PC-3 (cell line): Measurements from ENCODE around the gene RALBP1. TPM values are rescaled to one million over a fixed set of nuclear protein-coding genes. Genes with fewer than 3 reads are reported as not detected.

Experiments used
- ATAC-seq: fragments of 200-7000 bp; cut with Tn5 transposase; 2 replicates; pipeline ENCODE4 v1.9.1; 2020; ENCODE audit warnings: mild to moderate bottlenecking, moderate library complexity
- BruUV-seq: library from RNA; stranded (reverse); fragments of 400-500 nt; replicated peaks from 2 replicates; lab custom pipeline; 2021; lab: Mats Ljungman, UMichigan
- CTCF ChIA-PET: fragments of 300-600 bp; sonication (Branson Sonifier 250); formaldehyde crosslinking; loops from one replicate; lab custom pipeline; 2022; ENCODE audit warnings: antibody characterized with exemption; lab: Charles Lee
- POLR2A ChIA-PET: fragments of 300-600 bp; sonication (Branson Sonifier 250); formaldehyde crosslinking; loops from one replicate; lab custom pipeline; 2022; ENCODE audit warnings: antibody characterized with exemption; ENCODE audit not compliant: unreplicated experiment; lab: Charles Lee
- DNase-seq: peaks from one replicate; pipeline ENCODE4 v3.0.0-alpha.2; 2015
- H2AFZ ChIP-seq: fragments of 300-600 bp; sonication (generic); 2 replicates; pipeline ENCODE4 v1.6.0; 2016; ENCODE audit warnings: antibody characterized with exemption, low read length
- H3F3A ChIP-seq: fragments of 300-600 bp; sonication (generic); one replicate; pipeline ENCODE4 v1.6.0; 2017; ENCODE audit warnings: antibody characterized with exemption, low read length, control low read depth, mild to moderate bottlenecking; ENCODE audit not compliant: unreplicated experiment
- H3K27ac ChIP-seq: fragments of 300-600 bp; sonication (generic); 2 replicates; pipeline ENCODE4 v1.5.1; 2016; ENCODE audit warnings: mild to moderate bottlenecking, low read length
- H3K27me3 ChIP-seq: fragments of 300-600 bp; sonication (generic); 2 replicates; pipeline ENCODE4 v1.6.1; 2016; ENCODE audit warnings: low read length, mixed read lengths
- H3K36me3 ChIP-seq: fragments of 300-600 bp; sonication (generic); 2 replicates; pipeline ENCODE4 v1.6.1; 2016; ENCODE audit warnings: low read depth, mixed run types, low read length, mixed read lengths
- H3K4me1 ChIP-seq: fragments of 300-600 bp; sonication (generic); 2 replicates; pipeline ENCODE4 v1.5.1; 2016; ENCODE audit warnings: low read length; ENCODE audit not compliant: insufficient read depth
- H3K4me2 ChIP-seq: fragments of 300-600 bp; sonication (generic); 2 replicates; pipeline ENCODE4 v1.6.0; 2016; ENCODE audit warnings: low read length
- H3K4me3 ChIP-seq: fragments of 300-600 bp; sonication (generic); 2 replicates; pipeline ENCODE4 v1.5.1; 2016; ENCODE audit warnings: mild to moderate bottlenecking, low read length, mixed read lengths
- H3K79me2 ChIP-seq: fragments of 300-600 bp; sonication (generic); 2 replicates; pipeline ENCODE4 v1.6.1; 2017; ENCODE audit warnings: low read length, mixed read lengths
- H3K9ac ChIP-seq: fragments of 300-600 bp; sonication (generic); 2 replicates; pipeline ENCODE4 v1.6.0; 2016; ENCODE audit warnings: mild to moderate bottlenecking, low read length
- H3K9me2 ChIP-seq: fragments of 300-600 bp; sonication (generic); replicated peaks from 2 replicates; pipeline ENCODE4 v1.6.1; 2016; ENCODE audit warnings: mixed run types, low read length, mixed read lengths
- H3K9me3 ChIP-seq: fragments of 300-600 bp; sonication (generic); 2 replicates; pipeline ENCODE4 v1.6.1; 2016; ENCODE audit warnings: low read length, mixed read lengths
- H4K20me1 ChIP-seq: fragments of 300-600 bp; sonication (generic); 2 replicates; pipeline ENCODE4 v1.6.1; 2016; ENCODE audit warnings: low read length, mixed read lengths
- EZH2 ChIP-seq: fragments of 300-600 bp; sonication (generic); IDR thresholded peaks from one replicate; pipeline ENCODE4 v1.6.1; 2017; ENCODE audit warnings: antibody characterized with exemption, mild to moderate bottlenecking, low read length; ENCODE audit not compliant: unreplicated experiment
- EZH2phosphoT487 ChIP-seq: fragments of 300-600 bp; sonication (generic); IDR thresholded peaks from 2 replicates; pipeline ENCODE4 v1.6.1; 2018; ENCODE audit warnings: mild to moderate bottlenecking, antibody characterized with exemption, low read length, borderline replicate concordance
- intact Hi-C: fragments of 100-400 bp; cut with micrococcal nuclease; formaldehyde crosslinking; loops from 2 replicates; pipeline ENCODE4 v1.9.0; 2023
- total RNA-seq: library from RNA; depleted of rRNA; stranded (reverse); fragments of >200 nt; gene quantifications from 2 replicates; pipeline ENCODE4 v1.2.3, GENCODE V29; 2014
- TF ChIP-seq, protein P1 (sequence below): fragments of 300-600 bp; sonication (generic); conservative IDR thresholded peaks from 2 replicates; pipeline ENCODE4 v1.5.1; 2017; ENCODE audit warnings: antibody characterized with exemption, low read depth, mild to moderate bottlenecking, low read length

The RALBP1 gene
- total RNA-seq, 1 experiment from 2014 or later, result 89.8 TPM

DNA sequence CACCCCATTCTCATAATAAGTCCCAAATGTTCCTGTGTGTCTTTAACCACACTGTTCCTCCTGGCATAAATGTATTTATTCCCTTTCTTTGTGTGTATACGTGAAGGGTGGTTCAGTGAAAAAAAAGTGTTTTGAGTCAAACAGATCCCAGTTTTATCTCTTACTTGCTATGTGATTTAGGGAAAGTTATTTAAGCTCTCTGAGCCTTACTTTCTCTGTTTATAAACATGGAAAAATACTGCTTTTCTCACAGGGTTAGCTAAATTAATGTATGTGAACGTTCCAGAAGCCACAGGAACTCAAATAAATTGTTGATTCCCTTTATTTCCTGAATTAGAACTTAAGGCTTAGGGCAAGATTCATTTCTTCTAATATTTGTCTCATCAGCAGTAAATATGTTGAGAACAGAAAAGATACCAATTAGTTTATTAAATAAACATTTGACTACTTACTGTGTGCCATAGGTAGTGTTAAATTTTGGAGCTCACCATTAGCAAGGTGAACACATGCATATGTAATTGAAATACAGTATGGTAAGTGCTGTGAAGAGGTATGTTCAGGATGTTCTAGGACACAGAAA lies 33.2 kb downstream of the RALBP1 start:
- H3K4me2 ChIP-seq, result no peak overlapping the region
- H3K9ac ChIP-seq, result no peak overlapping the region
- ChIA-PET POLR2A (no interaction called here), CTCF (no interaction called here)
- peaks cover 1% of the 10 kb centered on the region; the same call in 1 of the 2 replicates for H3K36me3 ChIP-seq
- H3K9me2 ChIP-seq, result no peaks in the 10 kb centered on the region
- H4K20me1 ChIP-seq, result 0 out of 2 replicates have a peak, but pooled peaks cover 11% of the 10 kb centered on the region
- H3K4me1 ChIP-seq, result peaks cover 34% of the 10 kb centered on the region
- no peak overlapping the region for H3K27ac ChIP-seq
- H2AFZ ChIP-seq, result no peak overlapping the region
- no peaks in the 10 kb centered on the region for H3K9me3 ChIP-seq
- H3K4me3 ChIP-seq, result no peak overlapping the region
- H3K79me2 ChIP-seq, result peaks cover 79% of the 10 kb centered on the region
- no peak for ATAC-seq
- H3K27me3 ChIP-seq, result no peaks in the 10 kb centered on the region
- no peak for DNase-seq
- H3F3A ChIP-seq, result peaks cover 2% of the 10 kb centered on the region
- intact Hi-C loops, result loop anchor here (5.0 kb wide), 1 partner anchor 221 kb away; no protein-coding TSS in a partner anchor
- TF ChIP-seq EZH2, result no peak
- TF ChIP-seq, protein P1, sequence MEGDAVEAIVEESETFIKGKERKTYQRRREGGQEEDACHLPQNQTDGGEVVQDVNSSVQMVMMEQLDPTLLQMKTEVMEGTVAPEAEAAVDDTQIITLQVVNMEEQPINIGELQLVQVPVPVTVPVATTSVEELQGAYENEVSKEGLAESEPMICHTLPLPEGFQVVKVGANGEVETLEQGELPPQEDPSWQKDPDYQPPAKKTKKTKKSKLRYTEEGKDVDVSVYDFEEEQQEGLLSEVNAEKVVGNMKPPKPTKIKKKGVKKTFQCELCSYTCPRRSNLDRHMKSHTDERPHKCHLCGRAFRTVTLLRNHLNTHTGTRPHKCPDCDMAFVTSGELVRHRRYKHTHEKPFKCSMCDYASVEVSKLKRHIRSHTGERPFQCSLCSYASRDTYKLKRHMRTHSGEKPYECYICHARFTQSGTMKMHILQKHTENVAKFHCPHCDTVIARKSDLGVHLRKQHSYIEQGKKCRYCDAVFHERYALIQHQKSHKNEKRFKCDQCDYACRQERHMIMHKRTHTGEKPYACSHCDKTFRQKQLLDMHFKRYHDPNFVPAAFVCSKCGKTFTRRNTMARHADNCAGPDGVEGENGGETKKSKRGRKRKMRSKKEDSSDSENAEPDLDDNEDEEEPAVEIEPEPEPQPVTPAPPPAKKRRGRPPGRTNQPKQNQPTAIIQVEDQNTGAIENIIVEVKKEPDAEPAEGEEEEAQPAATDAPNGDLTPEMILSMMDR, result no peak
- TF ChIP-seq EZH2phosphoT487, result no peak
- BruUV-seq, result no TSS peak

DNA sequence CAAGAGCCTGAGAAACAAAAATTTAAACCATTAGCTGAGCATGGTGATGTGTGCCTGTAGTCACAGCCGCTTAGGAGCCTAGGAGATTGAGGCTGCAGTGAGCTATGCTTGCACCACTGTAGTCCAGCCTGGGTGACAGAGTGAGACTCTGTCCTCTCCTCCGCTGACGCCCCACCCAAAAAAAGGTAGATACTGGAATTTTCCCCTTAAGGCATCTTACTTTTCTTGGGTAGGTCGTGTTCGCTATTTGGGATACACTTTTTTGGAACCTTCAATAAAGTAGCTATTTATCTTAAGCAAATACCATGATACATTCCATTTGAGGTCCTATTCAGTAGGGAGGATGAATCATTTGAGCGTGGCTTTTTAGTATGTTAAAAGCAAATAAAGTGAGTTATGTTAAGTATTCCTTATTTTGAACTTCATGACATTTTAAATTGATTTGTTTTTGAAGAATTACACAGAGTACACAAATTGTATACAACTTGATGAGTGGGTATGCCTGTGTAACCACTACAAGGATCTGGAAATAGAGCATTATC lies 38.7 kb downstream of the RALBP1 start:
- DNase-seq, result peak; percentile 97
- Histone ChIP-seq H3K4me2 (peak overlapping the region; percentile 71), H3K36me3 (peaks cover 4% of the 10 kb centered on the region; the same call in 1 of the 2 replicates), H3K27me3 (no peaks in the 10 kb centered on the region), H3K4me1 (peaks cover 42% of the 10 kb centered on the region), H3F3A (peaks cover 7% of the 10 kb centered on the region), H3K79me2 (peaks cover 58% of the 10 kb centered on the region), H3K4me3 (peak overlapping the region; percentile 33; the same call in 1 of the 2 replicates), H3K27ac (peak overlapping the region; percentile 86), H4K20me1 (no peaks in the 10 kb centered on the region), H3K9me2 (no peaks in the 10 kb centered on the region), H2AFZ (no peak overlapping the region), H3K9ac (peak overlapping the region; percentile 31), H3K9me3 (no peaks in the 10 kb centered on the region)
- intact Hi-C loops, result loop anchor here (1.0 to 10.0 kb wide), 9 partner anchors 8 to 411 kb away; partner anchors contain the start of genes RALBP1 and TWSG1
- ChIA-PET POLR2A (interaction anchor here (0.5 to 0.7 kb wide), 10 partner anchors 10 to 982 kb away, joined by 3 to 7 read pairs (median 4); no protein-coding TSS in a partner anchor), CTCF (interaction anchor here (0.6 to 1.0 kb wide), 3 partner anchors 134 to 150 kb away, joined by 3 to 5 read pairs (median 4); no protein-coding TSS in a partner anchor)
- no TSS peak for BruUV-seq
- TF ChIP-seq EZH2phosphoT487 (no peak), EZH2 (no peak)
- ATAC-seq, result peak; percentile 89

DNA sequence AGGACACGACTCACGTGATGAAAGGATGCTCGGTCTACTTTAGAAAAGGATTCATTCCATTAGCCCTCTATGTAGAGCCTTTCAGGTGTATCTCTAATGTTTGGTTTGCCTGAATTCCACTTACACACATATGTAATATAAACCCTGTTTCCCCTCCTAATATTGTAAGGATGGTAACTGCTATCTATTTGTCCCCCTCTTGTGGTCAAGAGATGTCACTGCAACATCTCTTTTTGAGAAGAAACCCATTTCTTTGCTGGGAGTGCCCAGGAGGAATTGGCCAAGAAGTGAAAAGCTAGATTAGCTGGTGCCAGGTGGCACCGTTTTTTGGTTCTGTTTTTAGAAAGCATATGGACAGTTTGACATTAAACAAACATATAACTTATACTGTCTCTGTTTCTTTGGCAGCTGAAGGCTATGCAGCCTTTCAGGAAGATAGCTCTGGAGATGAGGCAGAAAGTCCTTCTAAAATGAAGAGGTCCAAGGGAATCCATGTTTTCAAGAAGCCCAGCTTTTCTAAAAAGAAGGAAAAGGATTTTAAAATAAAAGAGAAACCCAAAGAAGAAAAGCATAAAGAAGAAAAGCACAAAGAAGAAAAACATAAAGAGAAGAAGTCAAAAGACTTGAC lies 41.2 kb downstream of the RALBP1 start:
- H2AFZ ChIP-seq, result no peak overlapping the region
- ChIA-PET POLR2A (interaction anchor here (0.6 kb wide), 1 partner anchor 216 kb away, joined by 3 read pairs; no protein-coding TSS in a partner anchor), CTCF (interaction anchor here (0.6 to 1.1 kb wide), 7 partner anchors 150 to 443 kb away, joined by 3 to 7 read pairs (median 3); no protein-coding TSS in a partner anchor)
- BruUV-seq, result no TSS peak
- no peaks in the 10 kb centered on the region for H4K20me1 ChIP-seq
- H3K9ac ChIP-seq, result no peak overlapping the region
- no peaks in the 10 kb centered on the region for H3K9me3 ChIP-seq
- peaks cover 4% of the 10 kb centered on the region; the same call in 1 of the 2 replicates for H3K36me3 ChIP-seq
- ATAC-seq, result 0 out of 2 replicates have a peak, but pooled peaks have one; percentile 2
- intact Hi-C loops, result loop anchor here (1.0 to 10.0 kb wide), 2 partner anchors 152 to 443 kb away; no protein-coding TSS in a partner anchor
- no peaks in the 10 kb centered on the region for H3K9me2 ChIP-seq
- peaks cover 50% of the 10 kb centered on the region for H3K79me2 ChIP-seq
- no peak overlapping the region for H3K4me2 ChIP-seq
- peak; percentile 79 for DNase-seq
- H3K4me1 ChIP-seq, result peaks cover 36% of the 10 kb centered on the region
- H3K4me3 ChIP-seq, result no peak overlapping the region
- no peaks in the 10 kb centered on the region for H3K27me3 ChIP-seq
- H3F3A ChIP-seq, result peaks cover 7% of the 10 kb centered on the region
- no peak overlapping the region for H3K27ac ChIP-seq
- TF ChIP-seq EZH2 (no peak), EZH2phosphoT487 (no peak)
- TF ChIP-seq, protein P1, result peak; percentile 97
